ENCODE measurements around the gene HHIPL2.

DNA sequence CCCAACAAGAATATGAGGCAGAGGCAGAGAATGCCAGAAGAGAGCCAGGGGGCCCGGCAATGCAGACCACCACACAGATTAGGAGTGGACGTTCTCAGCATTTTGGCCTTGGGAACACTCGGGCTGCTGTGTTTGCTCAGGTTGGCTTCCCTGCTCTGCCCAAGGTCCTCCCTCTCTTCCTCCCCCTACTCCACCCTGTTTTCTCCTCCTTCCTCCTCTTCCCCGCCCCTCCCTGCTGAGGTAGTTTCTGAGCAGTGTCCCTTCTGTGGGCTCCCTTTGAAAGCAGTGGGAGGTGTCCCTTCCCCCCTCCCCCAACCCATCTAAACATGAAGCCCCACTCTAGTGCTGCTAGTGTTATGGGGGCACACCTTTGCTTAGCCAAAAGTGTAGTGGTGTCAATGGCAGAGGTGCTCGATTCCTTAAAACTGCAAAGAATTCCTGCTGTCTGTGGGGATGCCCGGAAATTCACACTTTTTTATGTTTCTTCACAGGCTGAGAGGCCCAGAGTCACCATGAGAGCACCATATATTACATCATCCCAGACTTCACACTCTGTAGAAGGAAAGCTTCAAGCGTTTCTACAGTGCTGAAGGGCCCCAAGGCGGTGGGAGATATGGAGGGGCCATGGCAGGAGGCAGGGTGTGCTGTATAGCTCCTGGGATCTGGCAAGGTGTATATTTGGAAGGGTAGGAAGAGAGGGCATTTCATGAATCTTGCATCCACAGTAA is at the start of gene HHIPL2:
- TF ChIP-seq, protein P1, sequence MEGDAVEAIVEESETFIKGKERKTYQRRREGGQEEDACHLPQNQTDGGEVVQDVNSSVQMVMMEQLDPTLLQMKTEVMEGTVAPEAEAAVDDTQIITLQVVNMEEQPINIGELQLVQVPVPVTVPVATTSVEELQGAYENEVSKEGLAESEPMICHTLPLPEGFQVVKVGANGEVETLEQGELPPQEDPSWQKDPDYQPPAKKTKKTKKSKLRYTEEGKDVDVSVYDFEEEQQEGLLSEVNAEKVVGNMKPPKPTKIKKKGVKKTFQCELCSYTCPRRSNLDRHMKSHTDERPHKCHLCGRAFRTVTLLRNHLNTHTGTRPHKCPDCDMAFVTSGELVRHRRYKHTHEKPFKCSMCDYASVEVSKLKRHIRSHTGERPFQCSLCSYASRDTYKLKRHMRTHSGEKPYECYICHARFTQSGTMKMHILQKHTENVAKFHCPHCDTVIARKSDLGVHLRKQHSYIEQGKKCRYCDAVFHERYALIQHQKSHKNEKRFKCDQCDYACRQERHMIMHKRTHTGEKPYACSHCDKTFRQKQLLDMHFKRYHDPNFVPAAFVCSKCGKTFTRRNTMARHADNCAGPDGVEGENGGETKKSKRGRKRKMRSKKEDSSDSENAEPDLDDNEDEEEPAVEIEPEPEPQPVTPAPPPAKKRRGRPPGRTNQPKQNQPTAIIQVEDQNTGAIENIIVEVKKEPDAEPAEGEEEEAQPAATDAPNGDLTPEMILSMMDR (conservative IDR thresholded peaks at IDR 0.05; ENCODE audit: low read depth in 2 of 2): no peak
- TF ChIP-seq, protein P2, sequence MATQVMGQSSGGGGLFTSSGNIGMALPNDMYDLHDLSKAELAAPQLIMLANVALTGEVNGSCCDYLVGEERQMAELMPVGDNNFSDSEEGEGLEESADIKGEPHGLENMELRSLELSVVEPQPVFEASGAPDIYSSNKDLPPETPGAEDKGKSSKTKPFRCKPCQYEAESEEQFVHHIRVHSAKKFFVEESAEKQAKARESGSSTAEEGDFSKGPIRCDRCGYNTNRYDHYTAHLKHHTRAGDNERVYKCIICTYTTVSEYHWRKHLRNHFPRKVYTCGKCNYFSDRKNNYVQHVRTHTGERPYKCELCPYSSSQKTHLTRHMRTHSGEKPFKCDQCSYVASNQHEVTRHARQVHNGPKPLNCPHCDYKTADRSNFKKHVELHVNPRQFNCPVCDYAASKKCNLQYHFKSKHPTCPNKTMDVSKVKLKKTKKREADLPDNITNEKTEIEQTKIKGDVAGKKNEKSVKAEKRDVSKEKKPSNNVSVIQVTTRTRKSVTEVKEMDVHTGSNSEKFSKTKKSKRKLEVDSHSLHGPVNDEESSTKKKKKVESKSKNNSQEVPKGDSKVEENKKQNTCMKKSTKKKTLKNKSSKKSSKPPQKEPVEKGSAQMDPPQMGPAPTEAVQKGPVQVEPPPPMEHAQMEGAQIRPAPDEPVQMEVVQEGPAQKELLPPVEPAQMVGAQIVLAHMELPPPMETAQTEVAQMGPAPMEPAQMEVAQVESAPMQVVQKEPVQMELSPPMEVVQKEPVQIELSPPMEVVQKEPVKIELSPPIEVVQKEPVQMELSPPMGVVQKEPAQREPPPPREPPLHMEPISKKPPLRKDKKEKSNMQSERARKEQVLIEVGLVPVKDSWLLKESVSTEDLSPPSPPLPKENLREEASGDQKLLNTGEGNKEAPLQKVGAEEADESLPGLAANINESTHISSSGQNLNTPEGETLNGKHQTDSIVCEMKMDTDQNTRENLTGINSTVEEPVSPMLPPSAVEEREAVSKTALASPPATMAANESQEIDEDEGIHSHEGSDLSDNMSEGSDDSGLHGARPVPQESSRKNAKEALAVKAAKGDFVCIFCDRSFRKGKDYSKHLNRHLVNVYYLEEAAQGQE (IDR thresholded peaks at IDR 0.05; ENCODE audit: unreplicated experiment): no peak
- no peak for TF ChIP-seq EZH2 (IDR thresholded peaks at IDR 0.05; ENCODE audit: low read depth, unreplicated experiment)
- TF ChIP-seq POLR2AphosphoS5 (IDR thresholded peaks at IDR 0.05; ENCODE audit: low read depth): no peak
- TF ChIP-seq EZH2phosphoT487 (IDR thresholded peaks at IDR 0.05; ENCODE audit: unreplicated experiment): no peak
- no peak for TF ChIP-seq JUNB (IDR thresholded peaks at IDR 0.05; ENCODE audit: unreplicated experiment)
- no peak for TF ChIP-seq CREB1 (CRISPR knock-in tag; IDR thresholded peaks at IDR 0.05; ENCODE audit: low read depth)
- no peak for TF ChIP-seq ZNF331 (CRISPR knock-in tag; IDR thresholded peaks at IDR 0.05; ENCODE audit: low read depth)
- TF ChIP-seq, protein P3, sequence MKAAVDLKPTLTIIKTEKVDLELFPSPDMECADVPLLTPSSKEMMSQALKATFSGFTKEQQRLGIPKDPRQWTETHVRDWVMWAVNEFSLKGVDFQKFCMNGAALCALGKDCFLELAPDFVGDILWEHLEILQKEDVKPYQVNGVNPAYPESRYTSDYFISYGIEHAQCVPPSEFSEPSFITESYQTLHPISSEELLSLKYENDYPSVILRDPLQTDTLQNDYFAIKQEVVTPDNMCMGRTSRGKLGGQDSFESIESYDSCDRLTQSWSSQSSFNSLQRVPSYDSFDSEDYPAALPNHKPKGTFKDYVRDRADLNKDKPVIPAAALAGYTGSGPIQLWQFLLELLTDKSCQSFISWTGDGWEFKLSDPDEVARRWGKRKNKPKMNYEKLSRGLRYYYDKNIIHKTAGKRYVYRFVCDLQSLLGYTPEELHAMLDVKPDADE (IDR thresholded peaks at IDR 0.05): no peak
- no peak for TF ChIP-seq ZNF114 (CRISPR knock-in tag; IDR thresholded peaks at IDR 0.05)
- TF ChIP-seq STAT1 (IDR thresholded peaks at IDR 0.05; ENCODE audit: unreplicated experiment): no peak
